ENCODE results near the gene SOX18.

Gene SOX18

GRCh38 chr20:64067733-64068307 lies 18.4 kb upstream of the SOX18 start:
- no peak for DNase-seq

- DNase-seq = no peak
Observed at GRCh38 chr20:64067005-64067632, 17.7 kb upstream of the SOX18 start.

GRCh38 chr20:64065974-64066343 lies 16.5 kb upstream of the SOX18 start:
- no peak for DNase-seq

- no peak for DNase-seq
Observed at GRCh38 chr20:64065062-64065973, 15.9 kb upstream of the SOX18 start.

GRCh38 chr20:64064145-64064698 lies 14.8 kb upstream of the SOX18 start:
- DNase-seq = no peak

- DNase-seq = no peak
Observed at GRCh38 chr20:64063389-64064144, 14.1 kb upstream of the SOX18 start.

- peak; percentile 93 for DNase-seq
Observed at GRCh38 chr20:64062596-64063388, 13.4 kb upstream of the SOX18 start, which contains the start of gene TCEA2. Gene TCEA2 (plus strand): TSS chr20:64063198. CDS start chr20:64063313, 115 bp downstream.

GRCh38 chr20:64062276-64062595 lies 12.8 kb upstream of the SOX18 start:
- no peak for DNase-seq

- DNase-seq = no peak
Observed at GRCh38 chr20:64058536-64058935, 9.1 kb upstream of the SOX18 start.

- peak; percentile 55 for DNase-seq
Observed at GRCh38 chr20:64057628-64058498, 8.4 kb upstream of the SOX18 start.

GRCh38 chr20:64056889-64057627 lies 7.6 kb upstream of the SOX18 start:
- no peak for DNase-seq

- DNase-seq = no peak
Observed at GRCh38 chr20:64056639-64056888, 7.1 kb upstream of the SOX18 start.

GRCh38 chr20:64055893-64056638 lies 6.6 kb upstream of the SOX18 start:
- DNase-seq = no peak

- no peak for DNase-seq
Observed at GRCh38 chr20:64055396-64055892, 6.0 kb upstream of the SOX18 start.

- DNase-seq = no peak
Observed at GRCh38 chr20:64053841-64054661, 4.6 kb upstream of the SOX18 start.

GRCh38 chr20:64052987-64053840 lies 3.8 kb upstream of the SOX18 start:
- no peak for DNase-seq

- no peak for DNase-seq
Observed at GRCh38 chr20:64052326-64052722, 2.9 kb upstream of the SOX18 start.
